NCI-H1417 (cell line): ENCODE data around the gene MMP19.

Experiments used
- DNase-seq, 3 experiments: peaks; one replicate each; lab custom pipeline; 2025; lab: John Stamatoyannopoulos, UW

Gene MMP19

GRCh38 chr12:55815473-55815872, 27.3 kb downstream of the MMP19 start:
- no peak for DNase-seq

DNA sequence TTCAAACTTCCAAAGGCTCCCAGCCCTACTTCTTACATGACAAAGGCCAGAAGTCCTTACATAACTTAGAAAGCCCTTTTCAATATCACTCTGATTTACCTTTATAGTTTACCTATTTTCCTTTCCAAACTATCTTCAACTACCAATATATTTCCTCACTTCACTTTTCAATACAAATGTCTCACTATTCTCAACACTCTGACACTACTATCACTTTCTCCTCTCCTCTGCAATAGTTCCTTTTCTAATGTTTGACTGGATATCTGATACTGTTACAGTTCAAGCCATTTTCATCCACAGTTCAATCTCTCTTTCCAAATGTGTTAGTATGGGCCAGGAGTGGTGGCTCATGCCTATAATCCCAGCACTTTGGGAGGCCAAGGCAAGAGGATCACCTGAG, 28.5 kb downstream of the MMP19 start:
- no peak for DNase-seq

DNA sequence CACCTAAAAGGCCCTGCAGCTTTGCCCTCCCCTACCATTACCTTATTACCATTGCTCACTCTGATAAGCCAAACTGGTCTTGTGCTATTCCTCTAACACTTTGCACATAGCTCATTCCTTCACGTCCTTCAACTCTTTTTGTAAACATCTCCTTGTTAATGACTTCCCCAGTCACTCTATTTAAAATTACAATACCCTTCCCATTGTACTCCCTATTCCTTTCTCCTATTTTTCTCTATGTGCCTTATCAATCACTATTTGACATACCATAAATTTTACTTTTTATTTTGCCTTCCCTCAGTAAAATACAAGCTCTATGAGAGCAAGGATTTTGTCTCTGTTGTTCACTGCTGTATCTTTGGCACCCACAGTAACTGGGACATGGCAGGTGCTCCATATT, 30.6 kb downstream of the MMP19 start:
- DNase-seq: no peak

GRCh38 chr12:55809274-55809673, 33.5 kb downstream of the MMP19 start:
- no peak for DNase-seq

DNA sequence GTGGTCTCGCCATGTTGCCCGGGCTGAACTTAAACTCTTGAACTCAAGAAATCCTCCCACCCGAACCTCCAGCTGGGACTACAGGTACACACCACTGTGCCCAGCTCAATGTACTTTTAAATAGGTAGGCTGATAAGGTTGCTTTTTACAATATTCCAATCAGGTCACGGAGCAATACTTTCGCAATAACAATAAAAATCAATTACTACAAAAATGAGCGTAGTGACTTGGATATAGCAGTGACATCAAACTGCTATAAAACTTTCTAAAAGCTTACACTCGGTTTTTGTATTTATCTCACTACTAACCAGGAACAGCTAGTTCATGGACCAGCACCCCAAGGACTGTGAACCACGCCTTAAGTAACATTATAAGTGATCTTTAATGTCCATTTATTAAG, 35.8 kb downstream of the MMP19 start:
- DNase-seq: no peak

- DNase-seq: no peak
Observed at GRCh38 chr12:55797550-55797949, 45.2 kb downstream of the MMP19 start.

DNA sequence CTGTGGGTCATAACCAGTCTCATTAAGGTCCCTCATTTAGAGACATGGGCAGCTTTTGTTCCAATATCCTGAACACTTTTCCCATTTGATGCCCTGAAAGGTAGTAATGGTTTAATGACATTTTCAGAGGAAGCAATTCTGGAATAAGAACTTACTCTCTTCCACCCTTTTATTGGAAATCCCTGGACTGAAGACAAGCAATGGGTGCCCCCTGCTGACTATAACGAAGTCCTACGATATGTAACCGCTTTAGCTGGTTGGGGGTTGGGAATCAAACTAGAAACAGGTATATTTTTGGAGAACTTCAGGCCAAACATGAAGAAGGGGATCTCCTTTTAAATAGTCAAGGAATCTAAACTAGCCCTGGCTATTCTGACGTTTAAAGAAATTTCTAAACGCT, 45.7 kb downstream of the MMP19 start:
- peak; percentile 8 to 65 (median 53) for DNase-seq

GRCh38 chr12:55795950-55796349, 46.8 kb downstream of the MMP19 start:
- no peak for DNase-seq

DNA sequence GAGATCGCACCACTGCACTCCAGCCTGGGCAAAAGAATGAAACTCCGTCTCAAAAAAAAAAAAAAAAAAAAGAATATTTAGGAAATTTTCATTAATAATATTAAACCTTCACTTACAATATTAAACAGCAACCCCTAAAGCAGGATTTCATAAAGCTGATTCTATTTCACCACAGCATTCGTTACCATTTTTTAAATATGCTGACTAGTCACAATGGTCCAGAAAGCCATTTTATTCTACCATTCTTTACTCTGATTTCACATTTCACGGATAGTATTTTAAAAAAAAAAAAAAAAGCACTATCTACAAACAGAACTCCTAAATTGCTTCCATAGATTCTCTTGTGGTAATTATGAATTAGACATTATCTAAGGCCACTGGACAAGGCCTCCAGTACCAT, 52.8 kb downstream of the MMP19 start:
- no peak for DNase-seq

DNA sequence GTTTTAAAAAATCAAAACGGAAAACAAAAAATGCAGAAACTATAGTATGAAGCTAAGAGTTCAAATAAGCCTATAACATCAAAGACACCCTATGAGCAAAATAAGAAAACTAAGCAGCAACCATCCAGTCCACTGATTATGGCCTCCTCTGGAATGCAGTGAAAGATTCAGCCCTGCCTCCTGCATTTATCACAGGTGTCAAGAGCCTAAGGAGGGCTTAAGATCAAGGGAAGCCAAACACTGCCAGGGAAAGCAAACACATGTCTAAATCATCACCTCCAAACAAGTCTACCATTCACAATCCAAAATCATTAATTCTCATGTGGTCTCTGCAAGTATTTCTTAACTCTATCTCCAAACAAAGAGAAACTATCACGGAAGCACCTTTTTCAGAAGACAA, 53.6 kb downstream of the MMP19 start:
- no peak for DNase-seq

- no peak for DNase-seq
Observed at GRCh38 chr12:55788546-55788945, 54.2 kb downstream of the MMP19 start.
